ENCODE results near the gene HOXC9. TPM values are rescaled to one million over a fixed set of nuclear protein-coding genes. Genes with fewer than 3 reads are reported as not detected.

HOXC9 gene
- total RNA-seq (2014; rRNA removed; shearing (Covaris generic)) = 0.23 and 0.76 TPM in 2 replicates

GRCh38 chr12:54000116-54001114, at the start of gene HOXC9:
HOXC9 (plus strand) TSS chr12:54000161; CDS start chr12:54000189, 28 bp downstream.
- no peak for DNase-seq (ENCODE audit: low spot score)

DNA sequence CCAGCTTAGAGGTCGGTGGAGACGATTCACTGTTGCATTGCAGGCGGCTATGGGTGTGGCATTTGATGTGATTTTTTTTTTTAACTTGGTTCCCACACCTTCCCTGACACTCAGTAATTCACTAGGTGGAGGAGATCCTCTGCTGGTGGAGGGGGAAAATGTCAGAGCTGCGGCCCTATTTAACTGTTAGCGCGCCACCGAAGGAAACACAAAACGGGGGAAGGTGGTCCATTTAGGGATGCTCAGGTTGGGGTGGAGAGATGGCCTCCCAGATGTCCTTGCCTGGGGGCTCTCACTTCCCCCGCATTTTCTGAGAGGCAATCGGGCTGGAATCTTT, 49.6 kb upstream of the HOXC9 start:
- DNase-seq (ENCODE audit: low spot score) = no peak

DNA sequence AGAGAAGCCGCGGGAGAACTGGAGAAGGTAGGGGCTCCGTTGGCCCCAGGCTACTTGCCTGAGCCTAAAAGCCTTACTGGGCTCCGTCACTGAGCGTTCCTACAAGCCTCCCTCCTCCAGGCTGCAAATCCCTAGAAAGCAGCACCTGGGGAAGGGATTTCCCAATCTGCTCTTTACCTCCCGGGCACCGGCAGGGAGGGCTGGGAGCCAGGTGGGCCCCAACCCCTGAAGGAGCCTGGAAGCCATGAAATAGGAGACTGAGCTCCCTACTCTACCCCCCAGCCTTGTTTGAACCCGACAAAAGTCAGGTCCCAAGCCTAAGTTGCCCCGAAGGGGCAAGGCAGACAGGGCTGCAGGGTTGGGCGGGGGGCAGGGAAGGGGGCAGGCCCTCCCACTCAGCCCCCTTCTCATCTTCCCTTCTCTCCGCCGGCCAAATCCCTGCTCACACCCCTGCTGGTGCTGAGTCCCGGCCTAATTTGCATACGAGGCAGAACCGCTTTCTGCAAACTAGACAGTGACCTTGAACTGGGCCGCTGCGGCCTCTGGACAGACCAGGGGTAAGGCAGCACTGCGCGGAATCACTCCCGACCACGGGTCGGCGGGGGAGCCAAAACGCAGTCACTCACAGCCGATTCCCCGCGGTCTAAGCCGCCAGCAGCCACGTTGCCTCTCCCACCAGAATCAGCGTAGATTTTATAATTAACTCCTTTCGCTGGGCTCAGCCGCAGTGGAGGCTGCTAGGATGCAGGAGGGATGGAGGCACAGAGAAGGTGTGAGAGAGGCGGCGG, 49.0 kb upstream of the HOXC9 start:
- no peak for DNase-seq (ENCODE audit: low spot score)

DNA sequence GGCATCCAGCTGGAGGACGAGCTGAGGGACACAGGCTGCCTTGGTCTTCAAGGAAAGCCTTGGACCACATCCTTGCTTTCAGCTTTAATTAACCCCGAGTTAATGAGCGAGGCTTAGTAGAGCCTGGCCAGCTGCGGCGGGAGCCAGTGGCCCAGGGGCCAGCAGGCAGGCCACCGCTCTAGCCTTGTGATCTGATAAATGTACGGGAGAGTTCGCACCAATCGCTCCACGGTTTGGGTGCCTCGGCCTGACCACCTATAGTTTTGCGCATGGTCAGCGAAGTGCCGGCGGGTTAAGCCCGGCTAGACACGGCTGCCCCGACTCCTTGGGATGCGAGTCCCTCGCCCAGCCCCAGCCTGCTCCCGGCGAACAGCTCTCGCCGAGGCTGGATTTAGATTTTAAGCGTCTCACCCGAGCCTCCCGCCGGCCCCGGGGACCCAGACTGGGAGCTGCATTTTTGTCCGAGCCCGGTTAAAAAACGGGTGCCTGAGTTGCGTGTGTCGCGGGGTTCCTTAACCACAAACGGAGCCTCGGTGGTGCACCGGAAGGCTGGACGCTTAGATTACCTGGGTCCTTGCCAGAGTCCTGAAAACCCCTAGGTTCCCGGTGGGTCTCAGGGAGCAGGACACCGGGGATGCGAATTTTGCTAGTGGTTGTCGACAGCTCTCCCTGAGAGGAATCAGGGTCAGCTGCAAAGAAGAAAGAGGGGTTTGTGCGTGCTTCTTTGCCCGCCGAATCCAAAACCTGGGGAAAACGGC, 48.2 kb upstream of the HOXC9 start:
- no peak for DNase-seq (ENCODE audit: low spot score)

DNA sequence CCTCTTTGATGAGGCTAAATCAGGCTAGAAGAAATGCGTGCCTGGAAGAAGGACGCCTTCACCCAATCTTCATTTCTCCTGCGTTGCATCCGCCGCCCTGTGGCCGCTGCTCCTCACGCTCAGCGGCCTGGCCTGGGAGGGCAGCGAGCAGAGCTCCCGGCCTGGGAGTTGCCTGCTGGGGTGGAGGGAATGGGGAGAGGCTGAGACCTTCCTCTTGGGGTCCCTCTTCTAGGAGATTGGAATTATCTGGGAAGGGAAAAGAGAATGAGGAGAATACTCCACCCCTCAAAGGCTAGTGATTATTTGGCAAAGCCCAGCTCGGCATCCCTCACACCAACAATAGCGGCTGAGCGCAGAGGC, 47.6 kb upstream of the HOXC9 start:
- DNase-seq (ENCODE audit: low spot score) = no peak

DNA sequence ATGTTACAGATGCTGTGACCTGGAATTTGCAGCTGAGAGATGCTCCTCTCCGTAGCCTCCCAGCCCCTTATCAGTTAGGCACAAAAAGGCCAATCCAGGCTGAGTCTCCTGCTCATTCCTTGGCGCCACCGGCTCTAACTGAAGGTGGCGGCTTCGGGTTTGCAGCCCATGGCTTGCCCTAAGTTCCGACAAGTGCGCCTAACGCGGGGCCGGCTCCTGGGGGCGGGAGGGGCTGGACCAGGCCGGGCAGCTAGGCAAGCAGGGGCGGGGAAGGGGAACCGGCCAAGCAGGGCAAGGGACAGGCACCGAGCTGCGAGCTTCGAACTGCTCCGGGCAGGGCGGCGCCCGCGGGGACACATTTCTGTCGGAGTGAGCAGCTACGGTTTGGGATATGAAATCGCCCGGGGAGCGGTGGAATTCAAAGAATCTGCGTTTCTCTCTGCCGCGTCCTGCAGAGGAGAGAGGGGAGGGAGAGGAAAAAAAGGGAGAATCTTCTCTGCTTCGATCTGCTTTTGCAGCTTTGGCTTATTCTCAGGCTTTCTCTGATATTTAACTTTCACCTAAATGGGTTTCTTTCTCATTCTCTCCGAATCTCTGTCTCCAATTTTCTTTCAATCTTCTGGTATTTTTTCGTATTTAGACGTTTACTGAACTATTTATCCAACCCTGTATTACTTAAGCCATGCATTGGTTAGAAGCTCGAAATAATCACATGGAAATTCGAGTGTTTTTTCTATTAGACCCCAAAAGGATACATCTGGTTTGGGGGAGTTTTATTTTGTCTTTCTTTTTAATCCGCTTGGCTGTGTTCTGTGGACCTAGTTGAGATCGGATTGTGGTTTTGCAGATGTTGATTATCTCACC, 46.9 kb upstream of the HOXC9 start:
- DNase-seq (ENCODE audit: low spot score) = peak; percentile 43

GRCh38 chr12:53953831-53954693, 45.9 kb upstream of the HOXC9 start:
- DNase-seq (ENCODE audit: low spot score) = no peak

- DNase-seq (ENCODE audit: low spot score) = no peak
These were observed 45.3 kb upstream of the HOXC9 start, which contains the start of gene HOXC12 for GRCh38 chr12:53954694-53955035. HOXC12 (plus strand) TSS chr12:53954903; CDS start chr12:53954930, 27 bp downstream.

GRCh38 chr12:53955036-53955775, 44.8 kb upstream of the HOXC9 start:
- DNase-seq (ENCODE audit: low spot score) = no peak

- DNase-seq (ENCODE audit: low spot score) = no peak
These were observed 44.1 kb upstream of the HOXC9 start for GRCh38 chr12:53955776-53956250.

DNA sequence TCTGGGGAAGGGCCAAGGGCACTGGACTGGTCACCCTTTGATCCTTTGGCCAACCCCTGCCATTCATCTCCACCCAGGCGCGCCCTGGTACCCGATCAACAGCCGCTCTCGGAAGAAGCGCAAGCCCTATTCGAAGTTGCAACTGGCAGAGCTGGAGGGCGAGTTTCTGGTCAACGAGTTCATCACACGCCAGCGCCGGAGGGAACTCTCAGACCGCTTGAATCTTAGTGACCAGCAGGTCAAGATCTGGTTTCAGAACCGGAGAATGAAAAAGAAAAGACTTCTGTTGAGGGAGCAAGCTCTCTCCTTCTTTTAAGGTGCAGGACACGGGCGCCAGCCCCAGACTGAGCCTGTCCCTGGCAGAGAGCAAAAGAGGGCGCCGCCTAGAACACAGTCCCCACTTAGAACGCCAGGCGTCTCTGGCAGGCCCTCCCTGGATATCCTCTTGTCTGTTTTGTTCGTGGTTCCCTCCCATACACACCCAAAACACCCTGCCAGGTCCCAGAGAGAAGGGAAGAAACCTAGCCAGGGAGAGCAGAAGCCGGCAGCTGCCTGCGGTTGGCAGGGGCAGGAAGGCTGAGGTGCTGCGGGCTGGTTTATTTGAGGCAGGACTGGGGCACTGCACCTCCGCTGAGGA, 43.6 kb upstream of the HOXC9 start:
- no peak for DNase-seq (ENCODE audit: low spot score)

DNA sequence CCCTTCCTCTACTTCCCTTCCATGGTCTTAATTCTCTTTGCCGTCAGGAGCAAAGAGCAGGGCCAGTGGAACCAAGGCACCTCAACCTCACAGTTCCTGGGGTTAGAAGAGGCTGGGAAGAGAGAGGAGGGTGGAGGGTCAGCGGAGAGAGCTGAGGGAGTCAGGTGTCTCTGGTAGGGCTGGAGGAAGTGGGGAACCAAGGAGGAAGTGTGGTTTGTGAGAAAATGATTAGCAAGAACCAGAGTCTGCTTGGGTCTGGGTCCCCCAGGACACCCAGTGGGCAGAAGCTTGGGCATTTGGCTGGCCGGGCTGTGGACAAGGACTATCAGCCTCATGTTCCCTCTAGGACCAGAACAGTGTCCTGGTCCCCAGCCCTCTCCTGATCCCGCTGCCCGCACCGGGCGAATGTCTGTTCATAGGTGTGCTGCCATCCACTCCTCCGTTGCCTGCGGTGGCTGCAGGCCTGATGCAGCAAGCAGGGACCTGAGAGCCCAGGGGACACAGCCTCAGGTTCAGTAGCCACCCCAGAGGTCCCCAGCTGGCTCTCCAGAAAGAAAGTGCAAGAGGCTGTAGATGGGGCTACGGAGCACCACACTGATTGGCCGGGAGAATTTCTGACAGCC, 42.9 kb upstream of the HOXC9 start:
- DNase-seq (ENCODE audit: low spot score) = no peak

DNA sequence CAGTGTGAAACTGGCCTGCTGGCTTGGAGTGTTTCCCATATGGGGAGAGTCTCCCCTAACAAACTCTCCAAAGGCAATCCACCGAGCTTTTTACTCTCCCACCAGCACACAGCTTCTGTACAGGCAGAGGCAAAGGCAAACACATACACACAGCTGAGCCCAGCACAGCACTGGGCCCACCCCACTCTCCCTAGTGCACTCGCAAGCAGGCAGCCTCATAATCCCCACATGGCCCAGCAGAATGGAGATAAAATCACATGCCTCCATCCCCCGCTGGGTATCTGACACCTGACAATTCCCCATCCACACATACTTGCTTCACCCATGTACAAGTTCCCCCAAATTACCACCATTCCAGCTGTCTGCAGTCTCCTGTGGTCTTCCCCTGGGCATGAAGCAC, 41.8 kb upstream of the HOXC9 start:
- DNase-seq (ENCODE audit: low spot score) = no peak

GRCh38 chr12:53959314-53959713, 40.6 kb upstream of the HOXC9 start:
- no peak for DNase-seq (ENCODE audit: low spot score)

DNA sequence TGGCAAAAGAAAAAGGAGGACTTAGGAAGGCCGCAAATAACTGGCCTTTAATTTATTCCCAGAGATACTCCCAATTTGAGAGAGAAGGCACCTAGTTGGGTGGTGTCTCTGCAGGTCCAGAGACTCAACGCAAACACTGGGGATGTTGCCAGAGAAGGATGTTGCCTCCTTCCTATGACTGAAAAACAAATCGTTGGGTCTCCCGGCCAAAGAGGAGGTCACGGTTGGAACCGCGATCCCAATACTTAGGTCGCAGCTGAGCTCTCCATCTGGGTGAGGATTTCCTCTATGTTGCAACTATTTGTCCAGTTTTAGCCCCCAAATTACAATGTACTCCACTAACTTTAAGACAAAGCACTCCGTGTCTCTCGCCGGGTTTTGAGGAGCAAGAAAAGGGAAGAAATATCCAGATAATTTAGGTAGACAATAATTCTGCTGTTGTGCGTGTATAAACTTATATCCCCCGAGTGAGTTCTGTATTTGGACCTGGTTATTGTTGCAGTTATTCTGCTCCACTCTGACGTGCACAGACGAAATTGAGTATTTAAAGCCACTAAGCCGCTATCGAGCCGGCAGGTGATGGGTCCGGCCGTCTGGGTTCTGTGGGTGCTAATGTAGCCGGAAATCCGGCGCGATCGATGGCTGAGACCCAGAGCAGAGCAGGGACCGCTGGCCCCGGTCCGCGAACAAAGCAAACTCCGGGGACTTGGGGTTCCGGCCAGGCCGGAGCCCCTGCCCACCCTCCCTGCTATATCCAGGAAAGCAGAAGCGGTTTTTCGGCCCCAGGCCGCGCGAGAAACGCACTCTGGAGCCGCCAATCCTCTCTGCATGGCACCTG, 39.6 kb upstream of the HOXC9 start:
- DNase-seq (ENCODE audit: low spot score) = no peak

DNA sequence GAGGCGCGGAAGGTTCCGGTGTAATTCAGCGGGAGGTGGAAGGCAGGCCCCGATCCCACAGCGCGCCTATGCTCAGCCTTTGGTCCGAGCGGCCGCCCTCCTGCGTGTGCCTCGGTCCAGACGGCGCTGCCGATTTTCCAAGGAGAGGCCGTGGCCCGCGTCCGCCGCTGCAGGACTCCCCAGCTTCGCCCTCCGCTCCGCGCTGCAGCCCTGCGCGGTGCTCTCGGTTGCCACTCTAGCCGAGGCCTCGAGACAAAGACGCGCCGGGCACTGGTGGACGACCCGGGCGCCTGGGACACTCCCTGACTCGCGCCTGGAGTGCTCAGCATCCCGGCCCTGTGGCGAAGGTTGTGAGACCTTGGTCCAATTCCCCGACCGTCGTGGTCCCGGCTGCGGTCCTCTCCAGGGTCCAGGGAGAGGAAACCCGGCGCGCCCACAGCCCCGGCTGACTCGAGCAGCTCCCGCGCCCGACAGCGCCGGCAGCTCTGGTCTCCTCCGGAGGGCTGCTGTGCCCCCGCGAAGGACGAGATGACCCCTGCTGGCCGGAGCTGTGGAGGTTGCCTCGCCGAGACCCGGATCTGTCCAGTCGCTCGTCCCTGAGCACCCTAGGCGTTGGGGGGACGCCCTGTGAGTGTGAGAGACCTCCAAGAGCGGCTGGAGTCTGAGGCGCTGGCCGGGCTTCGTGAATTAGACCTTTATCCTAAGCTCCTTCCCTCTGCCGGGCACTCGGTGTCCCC, 38.8 kb upstream of the HOXC9 start:
- DNase-seq (ENCODE audit: low spot score) = no peak
